ENCODE measurements around the gene TMED8.
"Not testable (repeated sequence)": the region's sequence is repeated elsewhere in the genome, so short reads cannot be mapped to it uniquely, and the experiment has no call there.

Gene TMED8

GRCh38 chr14:77359626-77360025, 17.3 kb downstream of the TMED8 start:
- DNase-seq, result no peak

GRCh38 chr14:77356899-77357298, 20.0 kb downstream of the TMED8 start:
- no peak for DNase-seq

GRCh38 chr14:77355811-77356210, 21.1 kb downstream of the TMED8 start:
- no peak for DNase-seq

- DNase-seq, result no peak
These were observed 23.3 kb downstream of the TMED8 start for GRCh38 chr14:77353469-77354141.

GRCh38 chr14:77347751-77348150, 29.1 kb downstream of the TMED8 start:
- no peak for DNase-seq

- no peak for DNase-seq
These were observed 30.4 kb downstream of the TMED8 start for GRCh38 chr14:77346495-77346894.

- DNase-seq, result no peak
These were observed 32.4 kb downstream of the TMED8 start for GRCh38 chr14:77344377-77344996.

- peak; percentile 15 for DNase-seq
These were observed 33.2 kb downstream of the TMED8 start for GRCh38 chr14:77343662-77344061.

GRCh38 chr14:77342726-77343397, 34.0 kb downstream of the TMED8 start:
- no peak for DNase-seq

- DNase-seq, result no peak
These were observed 36.5 kb downstream of the TMED8 start for GRCh38 chr14:77340389-77340788.

GRCh38 chr14:77339407-77339806, 37.5 kb downstream of the TMED8 start:
- DNase-seq, result no peak

- no peak for DNase-seq
These were observed 38.6 kb downstream of the TMED8 start for GRCh38 chr14:77338302-77338701.

- DNase-seq, result no peak
These were observed 39.0 kb downstream of the TMED8 start for GRCh38 chr14:77337880-77338279.

- not testable (repeated sequence) for DNase-seq
These were observed 39.6 kb downstream of the TMED8 start for GRCh38 chr14:77337255-77337654.

- no peak for DNase-seq
These were observed 41.3 kb downstream of the TMED8 start for GRCh38 chr14:77335576-77335975.

GRCh38 chr14:77329872-77330271, 47.0 kb downstream of the TMED8 start:
- DNase-seq, result no peak

GRCh38 chr14:77327111-77327510, 49.8 kb downstream of the TMED8 start:
- no peak for DNase-seq

GRCh38 chr14:77325746-77326094, 51.2 kb downstream of the TMED8 start:
- no peak for DNase-seq

- no peak for DNase-seq
These were observed 51.8 kb downstream of the TMED8 start for GRCh38 chr14:77324816-77325745.

GRCh38 chr14:77324289-77324688, 52.6 kb downstream of the TMED8 start:
- no peak for DNase-seq

- DNase-seq, result no peak
These were observed 53.3 kb downstream of the TMED8 start for GRCh38 chr14:77323571-77323970.

GRCh38 chr14:77322951-77323350, 53.9 kb downstream of the TMED8 start:
- no peak for DNase-seq

GRCh38 chr14:77322250-77322902, 54.5 kb downstream of the TMED8 start:
- no peak for DNase-seq
